Activated T-helper 2 cell treated with anti-CD3 and anti-CD28 coated beads, Interferon-gamma antibody, Interleukin-2, Interleukin-4, amounts not matched to agents 10 μg/mL and 5 μg/mL and 100 μg/mL, durations not matched to agents 14 hours and 24 hours and 36 hours (primary cell): ENCODE measurements around the gene CPT1C. TPM values are rescaled to one million over a fixed set of nuclear protein-coding genes. Genes with fewer than 3 reads are reported as not detected.

Experiments used
- DNase-seq: peaks from one replicate; pipeline ENCODE4 v3.0.0; 2021; ENCODE audit warnings: low spot score
- H3K27ac Mint-ChIP-seq: one replicate; pipeline ENCODE4 v1.8.0; 2021; ENCODE audit warnings: mixed read lengths
- H3K27me3 Mint-ChIP-seq: one replicate; pipeline ENCODE4 v1.8.0; 2021; ENCODE audit warnings: low read depth, mixed read lengths
- H3K36me3 Mint-ChIP-seq: one replicate; pipeline ENCODE4 v1.8.0; 2021; ENCODE audit warnings: low read depth, mixed read lengths
- H3K4me1 Mint-ChIP-seq: one replicate; pipeline ENCODE4 v1.8.0; 2021; ENCODE audit warnings: low read depth, mixed read lengths
- H3K4me3 Mint-ChIP-seq: one replicate; pipeline ENCODE4 v1.8.0; 2021; ENCODE audit warnings: low read depth, mild to moderate bottlenecking, moderate library complexity, mixed read lengths
- H3K9me3 Mint-ChIP-seq: one replicate; pipeline ENCODE4 v1.8.0; 2021; ENCODE audit warnings: mixed read lengths
- intact Hi-C: fragments of 100-400 bp; cut with micrococcal nuclease; formaldehyde crosslinking; loops from one replicate; pipeline ENCODE4 v1.15.1; 2023
- total RNA-seq: library from RNA; stranded (reverse); gene quantifications from 2 replicates; pipeline ENCODE4 v1.2.3, GENCODE V29; 2022

Gene CPT1C
- total RNA-seq, 1 donor from 2014 or later: 2.9 TPM

GRCh38 chr19:49679771-49680413 is 11.0 kb upstream of the CPT1C start:
- H3K9me3 Mint-ChIP-seq: no peaks in the 10 kb centered on the region
- H3K4me3 Mint-ChIP-seq: peak overlapping the region; percentile 47
- H3K4me1 Mint-ChIP-seq: peaks cover 19% of the 10 kb centered on the region
- no peak for DNase-seq
- H3K27ac Mint-ChIP-seq: peak overlapping the region; percentile 65
- no peaks in the 10 kb centered on the region for H3K27me3 Mint-ChIP-seq
- intact Hi-C loops: loop anchor here (5.0 kb wide), 1 partner anchor 187 kb away; the partner anchor contains the start of gene PNKP
- peaks cover 47% of the 10 kb centered on the region for H3K36me3 Mint-ChIP-seq

GRCh38 chr19:49680421-49681351 is 10.2 kb upstream of the CPT1C start:
- no peaks in the 10 kb centered on the region for H3K27me3 Mint-ChIP-seq
- peaks cover 19% of the 10 kb centered on the region for H3K4me1 Mint-ChIP-seq
- H3K36me3 Mint-ChIP-seq: peaks cover 55% of the 10 kb centered on the region
- DNase-seq: peak; percentile 87
- intact Hi-C loops: no loop called here
- H3K27ac Mint-ChIP-seq: peak overlapping the region; percentile 65
- peak overlapping the region; percentile 2 for H3K4me3 Mint-ChIP-seq
- no peaks in the 10 kb centered on the region for H3K9me3 Mint-ChIP-seq

- H3K4me3 Mint-ChIP-seq: no peak overlapping the region
- intact Hi-C loops: no loop called here
- peaks cover 17% of the 10 kb centered on the region for H3K4me1 Mint-ChIP-seq
- no peaks in the 10 kb centered on the region for H3K27me3 Mint-ChIP-seq
- H3K27ac Mint-ChIP-seq: no peak overlapping the region
- H3K36me3 Mint-ChIP-seq: peaks cover 62% of the 10 kb centered on the region
- no peaks in the 10 kb centered on the region for H3K9me3 Mint-ChIP-seq
- no peak for DNase-seq
These were observed 9.1 kb upstream of the CPT1C start for GRCh38 chr19:49681830-49682229.

GRCh38 chr19:49682274-49682673 is 8.6 kb upstream of the CPT1C start:
- no peak for DNase-seq
- H3K27me3 Mint-ChIP-seq: no peaks in the 10 kb centered on the region
- intact Hi-C loops: no loop called here

GRCh38 chr19:49683814-49684250 is 7.1 kb upstream of the CPT1C start:
- intact Hi-C loops: no loop called here
- H3K27me3 Mint-ChIP-seq: no peaks in the 10 kb centered on the region
- H3K27ac Mint-ChIP-seq: no peak overlapping the region
- DNase-seq: no peak
- H3K4me1 Mint-ChIP-seq: peaks cover 12% of the 10 kb centered on the region
- H3K36me3 Mint-ChIP-seq: peaks cover 72% of the 10 kb centered on the region
- H3K4me3 Mint-ChIP-seq: no peak overlapping the region
- no peaks in the 10 kb centered on the region for H3K9me3 Mint-ChIP-seq

More at GRCh38 chr19:49682274-49682673, 8.6 kb upstream of the CPT1C start:
- Mint-ChIP-seq H3K4me3 (no peak overlapping the region), H3K36me3 (peaks cover 66% of the 10 kb centered on the region), H3K27ac (no peak overlapping the region), H3K9me3 (no peaks in the 10 kb centered on the region), H3K4me1 (peaks cover 19% of the 10 kb centered on the region)

GRCh38 chr19:49684251-49684982 is 6.5 kb upstream of the CPT1C start:
- Mint-ChIP-seq H3K9me3 (no peaks in the 10 kb centered on the region), H3K4me3 (no peak overlapping the region), H3K27ac (no peak overlapping the region), H3K4me1 (peaks cover 12% of the 10 kb centered on the region), H3K27me3 (no peaks in the 10 kb centered on the region), H3K36me3 (peaks cover 74% of the 10 kb centered on the region)
- intact Hi-C loops: no loop called here
- DNase-seq: no peak

GRCh38 chr19:49684983-49685553 is 5.8 kb upstream of the CPT1C start:
- Mint-ChIP-seq H3K4me1 (peaks cover 8% of the 10 kb centered on the region), H3K9me3 (no peaks in the 10 kb centered on the region), H3K4me3 (no peak overlapping the region), H3K27me3 (no peaks in the 10 kb centered on the region), H3K36me3 (peaks cover 74% of the 10 kb centered on the region), H3K27ac (no peak overlapping the region)
- intact Hi-C loops: no loop called here
- no peak for DNase-seq

- intact Hi-C loops: no loop called here
- Mint-ChIP-seq H3K4me3 (no peak overlapping the region), H3K36me3 (peaks cover 73% of the 10 kb centered on the region), H3K4me1 (peaks cover 12% of the 10 kb centered on the region), H3K27me3 (peaks cover 7% of the 10 kb centered on the region), H3K27ac (no peak overlapping the region), H3K9me3 (no peaks in the 10 kb centered on the region)
- no peak for DNase-seq
These were observed 5.0 kb upstream of the CPT1C start for GRCh38 chr19:49685845-49686332.

GRCh38 chr19:49686503-49687088 is 4.3 kb upstream of the CPT1C start:
- no peak for DNase-seq
- Mint-ChIP-seq H3K4me3 (no peak overlapping the region), H3K36me3 (peaks cover 70% of the 10 kb centered on the region), H3K4me1 (peaks cover 15% of the 10 kb centered on the region), H3K27me3 (peaks cover 8% of the 10 kb centered on the region), H3K27ac (no peak overlapping the region), H3K9me3 (no peaks in the 10 kb centered on the region)
- intact Hi-C loops: no loop called here

- Mint-ChIP-seq H3K9me3 (no peaks in the 10 kb centered on the region), H3K4me3 (no peak overlapping the region), H3K27ac (no peak overlapping the region), H3K36me3 (peaks cover 65% of the 10 kb centered on the region), H3K27me3 (peaks cover 8% of the 10 kb centered on the region), H3K4me1 (peaks cover 15% of the 10 kb centered on the region)
- no peak for DNase-seq
- intact Hi-C loops: no loop called here
These were observed 3.8 kb upstream of the CPT1C start for GRCh38 chr19:49687150-49687549.

- peaks cover 12% of the 10 kb centered on the region for H3K4me1 Mint-ChIP-seq
- no peak overlapping the region for H3K27ac Mint-ChIP-seq
- H3K4me3 Mint-ChIP-seq: no peak overlapping the region
- H3K36me3 Mint-ChIP-seq: peaks cover 60% of the 10 kb centered on the region
- DNase-seq: no peak
- no peaks in the 10 kb centered on the region for H3K9me3 Mint-ChIP-seq
- intact Hi-C loops: no loop called here
- H3K27me3 Mint-ChIP-seq: peaks cover 11% of the 10 kb centered on the region
These were observed 3.2 kb upstream of the CPT1C start for GRCh38 chr19:49687566-49688316.
